ENCODE results near the gene FNDC3B. TPM values are rescaled to one million over a fixed set of nuclear protein-coding genes. Genes with fewer than 3 reads are reported as not detected.

The FNDC3B gene
- total RNA-seq, 1 donor from 2014 or later = 9.3 TPM

DNA sequence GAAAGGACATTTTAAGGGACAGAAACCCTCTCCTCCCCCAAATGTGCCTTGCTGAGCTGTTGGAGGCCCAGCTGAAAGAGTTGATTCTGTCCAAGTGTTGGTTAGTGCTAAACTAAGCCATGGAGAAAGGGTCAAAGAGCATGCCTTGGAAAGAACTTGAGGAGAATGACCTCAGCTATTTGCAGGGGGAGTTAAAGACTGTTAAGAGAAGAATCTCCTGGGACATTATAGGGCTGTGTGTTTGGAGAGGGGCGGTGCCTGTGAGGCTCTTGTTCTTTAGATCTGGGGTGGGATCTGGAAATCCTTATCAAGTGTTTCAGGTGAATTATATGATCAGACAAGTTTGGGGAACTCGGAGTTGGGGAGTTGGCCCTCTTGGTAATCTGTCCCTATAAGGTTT lies 13.0 kb downstream of the FNDC3B start:
- no peaks in the 10 kb centered on the region for H3K27me3 Mint-ChIP-seq
- POLR2A ChIA-PET = no interaction called here
- H3K9me3 Mint-ChIP-seq = peaks cover 3% of the 10 kb centered on the region
- H3K4me1 Mint-ChIP-seq = peaks cover 6% of the 10 kb centered on the region
- no peak overlapping the region for H3K27ac Mint-ChIP-seq
- no peaks in the 10 kb centered on the region for H3K36me3 Mint-ChIP-seq (ENCODE audit: low read depth)
- TF ChIP-seq, protein P1, sequence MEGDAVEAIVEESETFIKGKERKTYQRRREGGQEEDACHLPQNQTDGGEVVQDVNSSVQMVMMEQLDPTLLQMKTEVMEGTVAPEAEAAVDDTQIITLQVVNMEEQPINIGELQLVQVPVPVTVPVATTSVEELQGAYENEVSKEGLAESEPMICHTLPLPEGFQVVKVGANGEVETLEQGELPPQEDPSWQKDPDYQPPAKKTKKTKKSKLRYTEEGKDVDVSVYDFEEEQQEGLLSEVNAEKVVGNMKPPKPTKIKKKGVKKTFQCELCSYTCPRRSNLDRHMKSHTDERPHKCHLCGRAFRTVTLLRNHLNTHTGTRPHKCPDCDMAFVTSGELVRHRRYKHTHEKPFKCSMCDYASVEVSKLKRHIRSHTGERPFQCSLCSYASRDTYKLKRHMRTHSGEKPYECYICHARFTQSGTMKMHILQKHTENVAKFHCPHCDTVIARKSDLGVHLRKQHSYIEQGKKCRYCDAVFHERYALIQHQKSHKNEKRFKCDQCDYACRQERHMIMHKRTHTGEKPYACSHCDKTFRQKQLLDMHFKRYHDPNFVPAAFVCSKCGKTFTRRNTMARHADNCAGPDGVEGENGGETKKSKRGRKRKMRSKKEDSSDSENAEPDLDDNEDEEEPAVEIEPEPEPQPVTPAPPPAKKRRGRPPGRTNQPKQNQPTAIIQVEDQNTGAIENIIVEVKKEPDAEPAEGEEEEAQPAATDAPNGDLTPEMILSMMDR (IDR thresholded peaks at IDR 0.05) = no peak
- CTCF ChIA-PET = no interaction called here
- ATAC-seq (ENCODE audit: low read depth) (no peak), DNase-seq (no peak)
- no peak overlapping the region for H3K4me3 Mint-ChIP-seq
- intact Hi-C loops (cut with micrococcal nuclease) = no loop called here

GRCh38 chr3:172054115-172054764 lies 14.9 kb downstream of the FNDC3B start:
- H3K27ac Mint-ChIP-seq = no peak overlapping the region
- no peaks in the 10 kb centered on the region for H3K27me3 Mint-ChIP-seq
- POLR2A ChIA-PET = no interaction called here

DNA sequence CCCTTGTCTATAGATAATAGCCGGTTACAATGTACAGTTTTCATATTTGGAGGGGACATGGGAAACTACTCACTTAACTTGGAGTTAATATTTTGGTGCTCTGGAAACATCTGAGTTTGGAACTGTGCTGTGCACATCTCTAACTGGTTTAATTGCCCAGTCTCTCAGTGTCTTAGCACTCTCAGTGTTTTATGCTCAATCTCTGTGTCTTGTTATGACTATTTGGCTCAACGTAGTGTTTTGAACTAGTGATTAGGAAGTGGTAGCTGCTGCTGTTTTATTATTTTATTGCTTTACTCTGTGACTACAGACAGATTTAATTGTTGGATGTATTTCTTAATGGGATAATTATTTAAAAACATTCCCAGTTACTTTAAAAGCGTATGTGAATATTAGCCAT lies 17.0 kb downstream of the FNDC3B start:
- peaks cover 10% of the 10 kb centered on the region for H3K4me1 Mint-ChIP-seq
- POLR2A ChIA-PET = no interaction called here

More at GRCh38 chr3:172054115-172054764, 14.9 kb downstream of the FNDC3B start:
- Mint-ChIP-seq H3K9me3 (no peaks in the 10 kb centered on the region), H3K36me3 (ENCODE audit: low read depth) (no peaks in the 10 kb centered on the region), H3K4me3 (no peak overlapping the region), H3K4me1 (peaks cover 6% of the 10 kb centered on the region)
- CTCF ChIA-PET = no interaction called here
- intact Hi-C loops (cut with micrococcal nuclease) = no loop called here
- DNase-seq = no peak
- ATAC-seq (ENCODE audit: low read depth) = no peak
- TF ChIP-seq, protein P1 (IDR thresholded peaks at IDR 0.05) = no peak

GRCh38 chr3:172057059-172057458 lies 17.7 kb downstream of the FNDC3B start:
- no peaks in the 10 kb centered on the region for H3K9me3 Mint-ChIP-seq
- no peaks in the 10 kb centered on the region for H3K27me3 Mint-ChIP-seq
- no peak overlapping the region for H3K27ac Mint-ChIP-seq
- ChIA-PET POLR2A (no interaction called here), CTCF (no interaction called here)
- no peak overlapping the region for H3K4me3 Mint-ChIP-seq
- peaks cover 16% of the 10 kb centered on the region for H3K4me1 Mint-ChIP-seq
- TF ChIP-seq, protein P1 (IDR thresholded peaks at IDR 0.05) = no peak
- no peaks in the 10 kb centered on the region for H3K36me3 Mint-ChIP-seq (ENCODE audit: low read depth)
- DNase-seq (no peak), ATAC-seq (ENCODE audit: low read depth) (no peak)
- intact Hi-C loops (cut with micrococcal nuclease) = no loop called here

More for the DNA sequence above, 17.0 kb downstream of the FNDC3B start:
- H3K27ac Mint-ChIP-seq = no peak overlapping the region
- no peaks in the 10 kb centered on the region for H3K27me3 Mint-ChIP-seq
- no peaks in the 10 kb centered on the region for H3K36me3 Mint-ChIP-seq (ENCODE audit: low read depth)
- TF ChIP-seq, protein P1 (IDR thresholded peaks at IDR 0.05) = no peak
- H3K9me3 Mint-ChIP-seq = no peaks in the 10 kb centered on the region
- CTCF ChIA-PET = no interaction called here
- no peak overlapping the region for H3K4me3 Mint-ChIP-seq
- DNase-seq (no peak), ATAC-seq (ENCODE audit: low read depth) (no peak)
- intact Hi-C loops (cut with micrococcal nuclease) = no loop called here

GRCh38 chr3:172057624-172058327 lies 18.4 kb downstream of the FNDC3B start:
- Mint-ChIP-seq H3K4me3 (no peak overlapping the region), H3K4me1 (peaks cover 23% of the 10 kb centered on the region), H3K27ac (no peak overlapping the region), H3K9me3 (no peaks in the 10 kb centered on the region), H3K36me3 (ENCODE audit: low read depth) (no peaks in the 10 kb centered on the region), H3K27me3 (no peaks in the 10 kb centered on the region)
- DNase-seq (no peak), ATAC-seq (ENCODE audit: low read depth) (no peak)
- intact Hi-C loops (cut with micrococcal nuclease) = no loop called here
- TF ChIP-seq, protein P1 (IDR thresholded peaks at IDR 0.05) = no peak
- POLR2A ChIA-PET = no interaction called here
- CTCF ChIA-PET = no interaction called here
